ENCODE results near the gene CENPF.
"Not testable (repeated sequence)": the region's sequence is repeated elsewhere in the genome, so short reads cannot be mapped to it uniquely, and the experiment has no call there.

The CENPF gene

GRCh38 chr1:214602764-214603657 is at the start of gene CENPF:
CENPF (plus strand) TSS chr1:214603195; CDS start chr1:214613755, 10,560 bp downstream.
- DNase-seq: peak; percentile 96

- DNase-seq: no peak
These were observed 44.9 kb upstream of the CENPF start for GRCh38 chr1:214557952-214558735.

- no peak for DNase-seq
These were observed 39.1 kb upstream of the CENPF start for GRCh38 chr1:214563881-214564280.

- DNase-seq: no peak
These were observed 37.7 kb upstream of the CENPF start for GRCh38 chr1:214565310-214565709.

GRCh38 chr1:214566158-214567104 is 36.6 kb upstream of the CENPF start:
- no peak for DNase-seq

GRCh38 chr1:214567481-214567980 is 35.5 kb upstream of the CENPF start:
- no peak for DNase-seq

GRCh38 chr1:214568328-214568727 is 34.7 kb upstream of the CENPF start:
- no peak for DNase-seq

- no peak for DNase-seq
These were observed 33.5 kb upstream of the CENPF start for GRCh38 chr1:214569357-214570004.

GRCh38 chr1:214570442-214570841 is 32.6 kb upstream of the CENPF start:
- no peak for DNase-seq

- DNase-seq: no peak
These were observed 31.7 kb upstream of the CENPF start for GRCh38 chr1:214571281-214571680.

GRCh38 chr1:214573386-214574318 is 29.3 kb upstream of the CENPF start:
- no peak for DNase-seq

- DNase-seq: no peak
These were observed 28.2 kb upstream of the CENPF start for GRCh38 chr1:214574598-214575411.

GRCh38 chr1:214576120-214576519 is 26.9 kb upstream of the CENPF start:
- not testable (repeated sequence) for DNase-seq

- DNase-seq: no peak
These were observed 23.8 kb upstream of the CENPF start for GRCh38 chr1:214579183-214579582.

GRCh38 chr1:214581785-214582184 is 21.2 kb upstream of the CENPF start:
- no peak for DNase-seq

GRCh38 chr1:214582289-214582891 is 20.6 kb upstream of the CENPF start:
- no peak for DNase-seq

GRCh38 chr1:214583113-214583512 is 19.9 kb upstream of the CENPF start:
- DNase-seq: no peak

GRCh38 chr1:214583824-214584554 is 19.0 kb upstream of the CENPF start:
- DNase-seq: no peak

All from NCI-H510A treated with DMSO at 0.1 percent for 48 hours (cell line).